HG03175 (cell line): ENCODE measurements around the gene POLD3.
A peak's percentile ranks its signal among the peaks of the same experiment; 100 is the strongest.

Experiments
- ATAC-seq: cut with Tn5 transposase; IDR thresholded peaks from one replicate; pipeline ENCODE4 v1.9.1; 2021; ENCODE audit warnings: mild to moderate bottlenecking, moderate library complexity; ENCODE audit not compliant: unreplicated experiment

POLD3 gene

GRCh38 chr11:74592441-74593362 is at the start of gene POLD3:
Gene POLD3 (plus strand): TSS chr11:74592582. CDS start chr11:74592659, 77 bp downstream.
- peak; percentile 91 for ATAC-seq

GRCh38 chr11:74543991-74544390 is 48.4 kb upstream of the POLD3 start:
- no peak for ATAC-seq

- ATAC-seq, result no peak
Measured at GRCh38 chr11:74546752-74547151, 45.6 kb upstream of the POLD3 start.

- no peak for ATAC-seq
Measured at GRCh38 chr11:74550991-74551753, 41.2 kb upstream of the POLD3 start.

GRCh38 chr11:74551754-74552145 is 40.6 kb upstream of the POLD3 start:
- no peak for ATAC-seq

- no peak for ATAC-seq
Measured at GRCh38 chr11:74557526-74557925, 34.9 kb upstream of the POLD3 start.

- no peak for ATAC-seq
Measured at GRCh38 chr11:74559110-74559933, 33.1 kb upstream of the POLD3 start.

GRCh38 chr11:74559934-74560309 is 32.5 kb upstream of the POLD3 start:
- no peak for ATAC-seq

GRCh38 chr11:74566146-74566960 is 26.0 kb upstream of the POLD3 start:
- ATAC-seq, result no peak

- no peak for ATAC-seq
Measured at GRCh38 chr11:74568028-74568427, 24.4 kb upstream of the POLD3 start.

- no peak for ATAC-seq
Measured at GRCh38 chr11:74570266-74571061, 21.9 kb upstream of the POLD3 start.

- no peak for ATAC-seq
Measured at GRCh38 chr11:74571062-74571399, 21.4 kb upstream of the POLD3 start.

- no peak for ATAC-seq
Measured at GRCh38 chr11:74572349-74572748, 20.0 kb upstream of the POLD3 start.

GRCh38 chr11:74574563-74574962 is 17.8 kb upstream of the POLD3 start:
- ATAC-seq, result no peak

GRCh38 chr11:74575999-74576398 is 16.4 kb upstream of the POLD3 start:
- no peak for ATAC-seq

GRCh38 chr11:74577181-74577580 is 15.2 kb upstream of the POLD3 start:
- no peak for ATAC-seq

GRCh38 chr11:74577624-74578396 is 14.6 kb upstream of the POLD3 start:
- ATAC-seq, result no peak

GRCh38 chr11:74579577-74580270 is 12.7 kb upstream of the POLD3 start:
- ATAC-seq, result no peak
